GM21390 (cell line): ENCODE results near the gene AP4S1.
"Not testable (repeated sequence)": the region's sequence is repeated elsewhere in the genome, so short reads cannot be mapped to it uniquely, and the experiment has no call there.

Experiments used
- ATAC-seq: cut with Tn5 transposase; IDR thresholded peaks from one replicate; pipeline ENCODE4 v1.9.1; 2021; ENCODE audit not compliant: unreplicated experiment

The AP4S1 gene

GRCh38 chr14:31042300-31042699 is 16.9 kb downstream of the AP4S1 start:
- no peak for ATAC-seq

GRCh38 chr14:31042893-31043292 is 17.4 kb downstream of the AP4S1 start:
- not testable (repeated sequence) for ATAC-seq

- ATAC-seq, result no peak
Observed at GRCh38 chr14:31043379-31043778, 17.9 kb downstream of the AP4S1 start.

- no peak for ATAC-seq
Observed at GRCh38 chr14:31045501-31046080, 20.1 kb downstream of the AP4S1 start.

GRCh38 chr14:31047503-31047902 is 22.1 kb downstream of the AP4S1 start:
- ATAC-seq, result no peak

GRCh38 chr14:31051023-31051422 is 25.6 kb downstream of the AP4S1 start:
- ATAC-seq, result no peak

- no peak for ATAC-seq
Observed at GRCh38 chr14:31051511-31051910, 26.1 kb downstream of the AP4S1 start.

GRCh38 chr14:31052905-31053586 is 27.6 kb downstream of the AP4S1 start:
- ATAC-seq, result not testable (repeated sequence)

GRCh38 chr14:31057035-31057434 is 31.6 kb downstream of the AP4S1 start:
- no peak for ATAC-seq

GRCh38 chr14:31057701-31058364 is 32.4 kb downstream of the AP4S1 start:
- no peak for ATAC-seq

- ATAC-seq, result no peak
Observed at GRCh38 chr14:31059152-31059924, 33.9 kb downstream of the AP4S1 start.

- no peak for ATAC-seq
Observed at GRCh38 chr14:31060253-31060875, 34.9 kb downstream of the AP4S1 start.

- not testable (repeated sequence) for ATAC-seq
Observed at GRCh38 chr14:31062908-31063307, 37.5 kb downstream of the AP4S1 start.

- no peak for ATAC-seq
Observed at GRCh38 chr14:31068235-31068634, 42.8 kb downstream of the AP4S1 start.

GRCh38 chr14:31069343-31069742 is 43.9 kb downstream of the AP4S1 start:
- ATAC-seq, result no peak

GRCh38 chr14:31070431-31070830 is 45.0 kb downstream of the AP4S1 start:
- ATAC-seq, result no peak

- no peak for ATAC-seq
Observed at GRCh38 chr14:31071151-31071550, 45.7 kb downstream of the AP4S1 start.

- ATAC-seq, result no peak
Observed at GRCh38 chr14:31075144-31075543, 49.7 kb downstream of the AP4S1 start.

- ATAC-seq, result no peak
Observed at GRCh38 chr14:31078766-31079165, 53.3 kb downstream of the AP4S1 start.

- no peak for ATAC-seq
Observed at GRCh38 chr14:31080056-31080455, 54.6 kb downstream of the AP4S1 start.

GRCh38 chr14:31080484-31080883 is 55.0 kb downstream of the AP4S1 start:
- ATAC-seq, result no peak
